Measurements from ENCODE around the gene ST8SIA2. TPM values are rescaled to one million over a fixed set of nuclear protein-coding genes. Genes with fewer than 3 reads are reported as not detected.

Gene ST8SIA2
- total and polyA plus RNA-seq, 11 donors = 0.50 to 14.3 (median 3.1) TPM

GRCh38 chr15:92365906-92366305, 27.8 kb upstream of the ST8SIA2 start:
- WGBS, 4 donors = 59 to 82% (median 72%) methylated on average over 3 of the region's 3 CpGs
- peaks cover 0 to 6% (median 0%) of the 10 kb centered on the region in 12 donors for H3K9me3 ChIP-seq
- H3K27ac ChIP-seq = no peak overlapping the region
- no peak overlapping the region for H3K4me3 ChIP-seq
- H3K27me3 ChIP-seq = peaks cover 0 to 2% (median 0%) of the 10 kb centered on the region in 9 donors
- intact Hi-C loops (cut with DNase I) = no loop called here
- TF ChIP-seq CTCF (IDR thresholded peaks at IDR 0.05) = no peak
- TF ChIP-seq POLR2A (IDR thresholded peaks at IDR 0.05) = no peak
- H3K4me1 ChIP-seq = no peaks in the 10 kb centered on the region
- no peak for DNase-seq
- H3K36me3 ChIP-seq = no peaks in the 10 kb centered on the region
- ATAC-seq = no peak

GRCh38 chr15:92366381-92366780, 27.3 kb upstream of the ST8SIA2 start:
- intact Hi-C loops (cut with DNase I) = no loop called here
- no peak overlapping the region for H3K27ac ChIP-seq
- no peak for ATAC-seq
- H3K27me3 ChIP-seq = peaks cover 0 to 2% (median 0%) of the 10 kb centered on the region in 9 donors
- peaks cover 0 to 6% (median 0%) of the 10 kb centered on the region in 12 donors for H3K9me3 ChIP-seq
- no peak for TF ChIP-seq CTCF (IDR thresholded peaks at IDR 0.05)
- no peak overlapping the region for H3K4me3 ChIP-seq
- no peak for DNase-seq
- 80 to 89% (median 84%) methylated on average over 5 of the region's 5 CpGs for WGBS, 4 donors
- no peaks in the 10 kb centered on the region for H3K4me1 ChIP-seq
- H3K36me3 ChIP-seq = no peaks in the 10 kb centered on the region

DNA sequence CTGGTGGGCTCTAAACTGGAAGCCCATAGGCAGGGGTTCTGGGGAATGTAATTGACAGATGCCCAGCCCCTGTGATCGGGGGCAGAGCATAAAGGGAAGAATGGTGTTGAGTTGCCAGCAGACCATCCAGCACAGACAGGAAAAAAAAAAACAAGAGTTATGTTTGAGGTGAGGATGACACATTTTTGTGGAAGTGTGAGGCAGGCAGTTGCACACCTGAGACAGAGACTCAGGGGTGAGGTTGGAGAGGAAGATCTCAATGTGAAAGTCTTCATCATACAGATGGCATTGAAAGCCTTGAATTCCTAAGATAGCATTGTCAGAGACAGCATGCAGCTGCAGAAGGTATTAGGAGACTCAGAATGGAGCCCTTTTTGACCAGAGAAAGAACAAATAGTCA, 18.6 kb upstream of the ST8SIA2 start:
- peaks cover 0 to 7% (median 0%) of the 10 kb centered on the region in 12 donors for H3K9me3 ChIP-seq
- intact Hi-C loops (cut with DNase I) = no loop called here

GRCh38 chr15:92376109-92376508, 17.6 kb upstream of the ST8SIA2 start:
- ATAC-seq = peak in 3 of 4 donors; percentile 31 to 62 (median 40)
- peaks cover 0 to 7% (median 0%) of the 10 kb centered on the region in 12 donors for H3K9me3 ChIP-seq
- H3K4me1 ChIP-seq = peaks cover 0 to 15% (median 3%) of the 10 kb centered on the region in 12 donors
- WGBS, 4 donors = 43 to 55% (median 50%) methylated on average over 3 of the region's 3 CpGs
- TF ChIP-seq CTCF (IDR thresholded peaks at IDR 0.05) (no peak), POLR2A (IDR thresholded peaks at IDR 0.05) (no peak)
- no peak overlapping the region for H3K4me3 ChIP-seq
- no peak overlapping the region for H3K27ac ChIP-seq
- intact Hi-C loops (cut with DNase I) = no loop called here
- no peak for DNase-seq
- no peaks in the 10 kb centered on the region for H3K36me3 ChIP-seq
- no peaks in the 10 kb centered on the region for H3K27me3 ChIP-seq

More for the DNA sequence above, 18.6 kb upstream of the ST8SIA2 start:
- no peak overlapping the region for H3K27ac ChIP-seq
- TF ChIP-seq CTCF (IDR thresholded peaks at IDR 0.05) (no peak), POLR2A (IDR thresholded peaks at IDR 0.05) (no peak)
- H3K4me1 ChIP-seq = peaks cover 0 to 15% (median 3%) of the 10 kb centered on the region in 12 donors
- ATAC-seq (no peak), DNase-seq (no peak)
- 51 to 82% (median 74%) methylated on average over 1 of the region's 1 CpG for WGBS, 4 donors
- no peaks in the 10 kb centered on the region for H3K27me3 ChIP-seq
- no peak overlapping the region for H3K4me3 ChIP-seq
- H3K36me3 ChIP-seq = no peaks in the 10 kb centered on the region
